GM12878 (cell line): Measurements from ENCODE around the gene RABEP1. TPM values are rescaled to one million over a fixed set of nuclear protein-coding genes. Genes with fewer than 3 reads are reported as not detected.

Experiments
- ATAC-seq: fragments of 200-7000 bp; cut with Tn5 transposase; 3 replicates; pipeline ENCODE4 v1.9.1; 2020; ENCODE audit warnings: mild to moderate bottlenecking, moderate library complexity
- BruUV-seq: library from RNA; stranded (reverse); fragments of 400-500 nt; replicated peaks from 2 replicates; lab custom pipeline; 2021; lab: Mats Ljungman, UMichigan
- CTCF ChIA-PET: fragments of 300-600 bp; sonication (Branson Sonifier 250); formaldehyde crosslinking; extraction: SDS; loops from one replicate; lab custom pipeline; 2021; ENCODE audit warnings: inconsistent platforms; lab: Yijun Ruan, JAX
- POLR2A ChIA-PET: fragments of 350-600 bp; formaldehyde crosslinking; extraction: SDS; loops from one replicate; lab custom pipeline; 2021; ENCODE audit warnings: inconsistent platforms; lab: Charles Lee
- RAD21 ChIA-PET: fragments of 300-600 bp; sonication (Branson Sonifier 250); formaldehyde crosslinking; loops from one replicate; lab custom pipeline; 2023; ENCODE audit warnings: antibody characterized with exemption; ENCODE audit not compliant: unreplicated experiment; lab: Charles Lee
- SMC1A ChIA-PET: fragments of 300-600 bp; sonication (Branson Sonifier 250); formaldehyde crosslinking; loops from one replicate; lab custom pipeline; 2023; ENCODE audit not compliant: unreplicated experiment, uncharacterized antibody; lab: Charles Lee
- DNase-seq: peaks from one replicate; pipeline ENCODE4 v3.0.0-alpha.2; 2011; ENCODE audit warnings: low read depth, low spot score
- FAIRE-seq: peaks from 3 replicates; lab custom pipeline; 2011; peaks lifted over from hg19 to GRCh38; lab: Jason Lieb, UNC
- H2AFZ ChIP-seq: 2 replicates; pipeline ENCODE4 v1.6.0; 2011; ENCODE audit warnings: low read depth, low read length, control low read depth; ENCODE audit not compliant: control insufficient read depth
- H3K27ac ChIP-seq: 2 replicates; pipeline ENCODE4 v1.5.1; 2011; ENCODE audit warnings: control low read depth; ENCODE audit not compliant: control insufficient read depth, insufficient read depth
- H3K27me3 ChIP-seq, 2 experiments: replicated peaks in 1 of 2; 2 replicates each; pipeline versions ENCODE4 v1.6.0 to v1.6.1; 2011; ENCODE audit warnings: low read length in 1 of 2; ENCODE audit not compliant: control insufficient read depth in 2 of 2, insufficient read depth in 2 of 2
- H3K36me3 ChIP-seq, 2 experiments: 2 replicates each; pipeline ENCODE4 v1.5.1; 2011; ENCODE audit warnings: low read length in 1 of 2; ENCODE audit not compliant: control insufficient read depth in 2 of 2, insufficient read depth in 2 of 2
- H3K4me1 ChIP-seq: 2 replicates; pipeline ENCODE4 v1.6.1; 2011; ENCODE audit warnings: mild to moderate bottlenecking, low read length, moderate library complexity, mixed read lengths; ENCODE audit not compliant: control insufficient read depth, insufficient read depth
- H3K4me2 ChIP-seq: 2 replicates; pipeline ENCODE4 v1.6.0; 2011; ENCODE audit warnings: control low read depth; ENCODE audit not compliant: control insufficient read depth, insufficient read depth
- H3K4me3 ChIP-seq: fragments of 200-600 bp; sonication (generic); 2 replicates; pipeline ENCODE4 v1.5.1; 2016
- H3K79me2 ChIP-seq: 2 replicates; pipeline ENCODE4 v1.6.0; 2011; ENCODE audit warnings: low read length; ENCODE audit not compliant: control insufficient read depth, insufficient read depth
- H3K9ac ChIP-seq: 2 replicates; pipeline ENCODE4 v1.8.0; 2011; ENCODE audit warnings: low read length, control low read depth, mixed read lengths; ENCODE audit not compliant: control insufficient read depth, insufficient read depth
- H3K9me3 ChIP-seq: replicated peaks from 3 replicates; pipeline ENCODE4 v1.5.1; 2011; ENCODE audit warnings: mild to moderate bottlenecking, low read length; ENCODE audit not compliant: control insufficient read depth, insufficient read depth
- H4K20me1 ChIP-seq: 2 replicates; pipeline ENCODE4 v1.6.0; 2011; ENCODE audit not compliant: control insufficient read depth, insufficient read depth
- BHLHE40 ChIP-seq, 2 experiments: fragments of 450-650 bp in 1 of 2; IDR thresholded peaks; 2 replicates each; pipeline ENCODE4 v1.6.1; 2011 to 2017; ENCODE audit warnings: low read depth in 2 of 2, borderline replicate concordance in 1 of 2, improper control_type of control experiment in 1 of 2, low read length in 1 of 2, mild to moderate bottlenecking in 1 of 2
- EGR1 ChIP-seq, 2 experiments: IDR thresholded peaks; 1 replicate in 1 of 2; 2 replicates in 1 of 2; pipeline ENCODE4 v1.6.1; 2011 to 2012; ENCODE audit warnings: low read depth in 2 of 2, low read length in 2 of 2, borderline replicate concordance in 1 of 2, mild to moderate bottlenecking in 1 of 2, moderate library complexity in 1 of 2
- HCFC1 ChIP-seq: fragments of 150-350 bp; IDR thresholded peaks from 2 replicates; pipeline ENCODE4 v1.6.1; 2014; ENCODE audit warnings: low read length
- IRF4 ChIP-seq: IDR thresholded peaks from 2 replicates; pipeline ENCODE4 v1.6.1; 2011; ENCODE audit warnings: low read depth, low read length
- KLF5 ChIP-seq: fragments of 450-650 bp; IDR thresholded peaks from 2 replicates; pipeline ENCODE4 v1.6.1; 2014; ENCODE audit warnings: mild to moderate bottlenecking; ENCODE audit not compliant: partially characterized antibody
- LARP7 ChIP-seq: fragments of 450-650 bp; IDR thresholded peaks from 2 replicates; pipeline ENCODE4 v1.6.1; 2017; ENCODE audit warnings: mild to moderate bottlenecking
- MEF2A ChIP-seq: IDR thresholded peaks from 2 replicates; pipeline ENCODE4 v1.6.1; 2011; ENCODE audit warnings: low read depth, mild to moderate bottlenecking, low read length, moderate library complexity; ENCODE audit not compliant: insufficient read depth
- NR2C1 ChIP-seq: fragments of 450-650 bp; IDR thresholded peaks from 2 replicates; pipeline ENCODE4 v1.6.1; 2017; ENCODE audit warnings: antibody characterized with exemption, mild to moderate bottlenecking, moderate library complexity
- NRF1 ChIP-seq: conservative IDR thresholded peaks from 2 replicates; pipeline ENCODE4 v1.6.1; 2011; ENCODE audit warnings: mild to moderate bottlenecking, low read depth, low read length, improper control_type of control experiment
- PBX3 ChIP-seq: IDR thresholded peaks from 2 replicates; pipeline ENCODE4 v1.6.1; 2011; ENCODE audit warnings: mild to moderate bottlenecking, low read depth, low read length, moderate library complexity; ENCODE audit not compliant: insufficient replicate concordance
- PML ChIP-seq: IDR thresholded peaks from 2 replicates; pipeline ENCODE4 v1.6.1; 2012; ENCODE audit warnings: low read length, inconsistent platforms
- SMAD1 ChIP-seq: fragments of 450-650 bp; IDR thresholded peaks from 2 replicates; pipeline ENCODE4 v1.6.1; 2018; ENCODE audit warnings: mild to moderate bottlenecking, low read depth; ENCODE audit not compliant: partially characterized antibody
- SMARCA5 ChIP-seq: fragments of 450-650 bp; IDR thresholded peaks from 2 replicates; pipeline ENCODE4 v1.6.1; 2017; ENCODE audit warnings: mild to moderate bottlenecking
- SREBF1 ChIP-seq: IDR thresholded peaks from 2 replicates; pipeline ENCODE4 v1.6.1; 2012; ENCODE audit warnings: mild to moderate bottlenecking, low read length
- USF2 ChIP-seq: IDR thresholded peaks from 2 replicates; pipeline ENCODE4 v1.6.1; 2011; ENCODE audit warnings: low read depth, low read length, improper control_type of control experiment, borderline replicate concordance
- ZNF622 ChIP-seq: fragments of 450-650 bp; IDR thresholded peaks from 2 replicates; pipeline ENCODE4 v1.6.1; 2017; ENCODE audit warnings: mild to moderate bottlenecking, inconsistent platforms
- WGBS: methylation state at CpG from one replicate; pipeline ENCODE4 v1.1.6; 2016; ENCODE audit warnings: low lambda C conversion rate; ENCODE audit not compliant: insufficient replicate concordance, insufficient coverage; ENCODE audit errors: missing lambda C conversion rate; 5-methylcytosine and 5-hydroxymethylcytosine counted together
- in situ Hi-C: fragments of 300-500 bp; cut with MboI; formaldehyde crosslinking; loops from 9 replicates; pipeline ENCODE4 v1.14.3; 2018; ENCODE audit warnings: mixed read lengths
- intact Hi-C: fragments of 100-400 bp; cut with micrococcal nuclease; formaldehyde crosslinking; loops from one replicate; pipeline ENCODE4 v1.14.2; 2022; ENCODE audit not compliant: unreplicated experiment
- polyA plus RNA-seq, 11 experiments: library from polyadenylated mRNA; depleted of rRNA in 4 of 11; unstranded in 6 of 11; stranded (reverse) in 5 of 11; fragments of >200 nt; fragmentation: Nextera tagmentation in 4 of 11; fragmentation: Illumina TruSeq in 1 of 11; extraction: Ambion mirVana in 4 of 11; extraction: Trizol in 1 of 11; gene quantifications; 1 replicate in 1 of 11; 2 replicates in 10 of 11; pipeline versions ENCODE4 v1.2.1 to v1.2.3, GENCODE V29; 2011 to 2016; ENCODE audit warnings: inconsistent platforms in 2 of 11, missing spikeins in 2 of 11, low read depth in 1 of 11
- total RNA-seq, 4 experiments: library from RNA; depleted of rRNA in 3 of 4; stranded (reverse); fragments of >200 nt in 3 of 4; fragmentation: Illumina TruSeq in 1 of 4; extraction: Trizol in 1 of 4; gene quantifications; 2 replicates each; pipeline versions ENCODE4 v1.2.1 to v1.2.3, GENCODE V29; 2013 to 2021

The RABEP1 gene
- total and polyA plus RNA-seq, 10 of the 15 experiments (the other 5 are each of a cell fraction or from before 2014, with no cell fraction given): 13.4 to 71.4 (median 59.8) TPM

- POLR2A ChIA-PET: no interaction called here
- Histone ChIP-seq H3K4me3 (no peak overlapping the region), H3K4me1 (no peaks in the 10 kb centered on the region; the same call in 1 of the 2 replicates), H3K79me2 (no peaks in the 10 kb centered on the region), H3K4me2 (no peak overlapping the region), H3K9me3 (no peaks in the 10 kb centered on the region), H3K27ac (no peak overlapping the region), H3K36me3 (peaks cover 9 to 34% of the 10 kb centered on the region in 2 experiments), H3K9ac (no peak overlapping the region), H4K20me1 (no peaks in the 10 kb centered on the region), H3K27me3 (no peaks in the 10 kb centered on the region), H2AFZ (no peak overlapping the region)
- intact Hi-C loops (no loop called here), in situ Hi-C loops (no loop called here)
- RAD21 ChIA-PET: interaction anchor here (1.3 kb wide), 1 partner anchor 85 kb away, joined by 3 read pairs; no protein-coding TSS in a partner anchor
- CTCF ChIA-PET: no interaction called here
- no peak for DNase-seq
- no peak for FAIRE-seq
- no TSS peak for BruUV-seq
- 73% methylated on average over 4 of the region's 4 CpGs for WGBS
- TF ChIP-seq IRF4 (no peak), SREBF1 (no peak), EGR1 (IDR thresholded peaks at IDR 0.05; ENCODE audit: borderline replicate concordance in 1 of 2, low read depth in 2 of 2, low read length in 2 of 2) (no peak)
- ATAC-seq: no peak
- SMC1A ChIA-PET: interaction anchor here (0.6 kb wide), 1 partner anchor 12 kb away, joined by 3 read pairs; no protein-coding TSS in a partner anchor
Measured at GRCh38 chr17:5370411-5370810, 88.3 kb downstream of the RABEP1 start.

GRCh38 chr17:5373112-5373511 is 91.0 kb downstream of the RABEP1 start:
- H4K20me1 ChIP-seq: no peaks in the 10 kb centered on the region
- no peak overlapping the region for H3K9ac ChIP-seq
- RAD21 ChIA-PET: interaction anchor here (1.1 to 1.4 kb wide), 5 partner anchors 46 to 131 kb away, joined by 3 to 5 read pairs (median 3); partner anchors contain the start of genes C1QBP and NUP88
- H3K4me1 ChIP-seq: no peaks in the 10 kb centered on the region; the same call in 1 of the 2 replicates
- no peaks in the 10 kb centered on the region for H3K27me3 ChIP-seq
- ATAC-seq (peak; percentile 96), FAIRE-seq (no peak), DNase-seq (peak; percentile 61)
- H2AFZ ChIP-seq: no peak overlapping the region
- in situ Hi-C loops (no loop called here), intact Hi-C loops (no loop called here)
- H3K9me3 ChIP-seq: no peaks in the 10 kb centered on the region
- H3K4me2 ChIP-seq: no peak overlapping the region; the same call in 1 of the 2 replicates
- H3K36me3 ChIP-seq: peaks cover 16 to 46% of the 10 kb centered on the region in 2 experiments
- no peak overlapping the region for H3K4me3 ChIP-seq
- no TSS peak for BruUV-seq
- CTCF ChIA-PET: interaction anchor here (0.8 to 5.0 kb wide), 5 partner anchors 66 to 181 kb away, joined by 3 to 21 read pairs (median 3); partner anchors contain the start of genes C1QBP and ZNF594
- SMC1A ChIA-PET: interaction anchor here (0.6 to 1.9 kb wide), 8 partner anchors 17 to 260 kb away, joined by 3 to 4 read pairs (median 3); partner anchors contain the start of gene NUP88
- POLR2A ChIA-PET: interaction anchor here (0.6 to 1.1 kb wide), 8 partner anchors 9 to 91 kb away, joined by 3 to 5 read pairs (median 4); partner anchors contain the start of genes NUP88, RABEP1 and RPAIN
- H3K27ac ChIP-seq: no peak overlapping the region
- WGBS: 28% methylated on average over 6 of the region's 6 CpGs
- H3K79me2 ChIP-seq: no peaks in the 10 kb centered on the region
- TF ChIP-seq MEF2A: peak; percentile 20; the same call in 1 of the 2 replicates
- no peak for TF ChIP-seq SMAD1
- TF ChIP-seq PML: 0 out of 2 replicates have a peak, but pooled peaks have one; percentile 30
- TF ChIP-seq NRF1: no peak
- TF ChIP-seq PBX3: peak; percentile 67
- TF ChIP-seq KLF5: no peak
- peak; percentile 20; the same call in 1 of the 2 replicates for TF ChIP-seq SMARCA5
- peak; percentile 31; the same call in 1 of the 2 replicates for TF ChIP-seq USF2
- no peak for TF ChIP-seq LARP7
- TF ChIP-seq ZNF622: no peak
- TF ChIP-seq HCFC1: 0 out of 2 replicates have a peak, but pooled peaks have one; percentile 25
- TF ChIP-seq NR2C1: no peak
- peak; percentile 90 to 92 for TF ChIP-seq BHLHE40 (IDR thresholded peaks at IDR 0.05; ENCODE audit: borderline replicate concordance in 1 of 2, low read depth in 2 of 2, low read length in 1 of 2)
